ENCODE measurements around the gene AMMECR1L. TPM values are rescaled to one million over a fixed set of nuclear protein-coding genes. Genes with fewer than 3 reads are reported as not detected.

Gene AMMECR1L
- polyA plus RNA-seq, 1 donor from 2014 or later: 19.5 TPM

DNA sequence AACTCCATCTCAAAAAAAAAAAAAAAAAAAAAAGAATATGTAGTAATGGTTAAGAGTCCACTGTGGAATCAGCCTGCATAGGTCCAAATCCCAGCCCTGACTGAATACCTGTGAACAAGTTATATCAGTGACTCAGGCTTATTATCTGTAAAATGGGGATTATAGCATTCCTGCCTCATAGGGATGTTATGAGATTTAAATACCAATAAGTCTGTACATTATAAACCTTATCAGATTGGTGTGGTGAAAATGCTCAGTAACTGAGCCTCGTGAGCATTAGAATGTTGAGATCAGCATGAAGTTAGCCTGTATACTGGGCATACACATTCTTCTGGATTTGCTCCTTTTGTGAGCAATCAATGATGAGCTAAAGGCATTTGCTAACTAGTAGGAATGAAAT, 3.0 kb upstream of the AMMECR1L start:
- Histone ChIP-seq H3K9ac (ENCODE audit: low read length) (no peak overlapping the region), H3K27ac (ENCODE audit: low read length) (no peak overlapping the region), H3F3A (ENCODE audit: insufficient read depth, low read length, poor library complexity, severe bottlenecking) (peaks cover 2% of the 10 kb centered on the region), H3K27me3 (ENCODE audit: insufficient read depth, low read depth, low read length) (no peaks in the 10 kb centered on the region), H3K4me2 (ENCODE audit: low read length) (no peak overlapping the region), H3K79me2 (replicated peaks; ENCODE audit: insufficient read depth, low read length) (peaks cover 26% of the 10 kb centered on the region), H4K20me1 (ENCODE audit: insufficient read depth) (no peaks in the 10 kb centered on the region), H3K9me2 (ENCODE audit: insufficient read depth, low read length) (no peaks in the 10 kb centered on the region), H2AFZ (ENCODE audit: low read depth, low read length) (no peak overlapping the region), H3K4me3 (ENCODE audit: low read length) (no peak overlapping the region), H3K36me3 (ENCODE audit: insufficient read depth, low read length) (no peaks in the 10 kb centered on the region), H3K9me3 (ENCODE audit: low read length) (no peaks in the 10 kb centered on the region)
- TF ChIP-seq EP300 (conservative IDR thresholded peaks at IDR 0.05; ENCODE audit: poor library complexity, severe bottlenecking): no peak
- no peak for TF ChIP-seq TAF1 (IDR thresholded peaks at IDR 0.05; ENCODE audit: low read depth)
- TF ChIP-seq EZH2 (IDR thresholded peaks at IDR 0.05; ENCODE audit: borderline replicate concordance, insufficient read depth, low read length, poor library complexity, severe bottlenecking): no peak
- TF ChIP-seq, protein P1, sequence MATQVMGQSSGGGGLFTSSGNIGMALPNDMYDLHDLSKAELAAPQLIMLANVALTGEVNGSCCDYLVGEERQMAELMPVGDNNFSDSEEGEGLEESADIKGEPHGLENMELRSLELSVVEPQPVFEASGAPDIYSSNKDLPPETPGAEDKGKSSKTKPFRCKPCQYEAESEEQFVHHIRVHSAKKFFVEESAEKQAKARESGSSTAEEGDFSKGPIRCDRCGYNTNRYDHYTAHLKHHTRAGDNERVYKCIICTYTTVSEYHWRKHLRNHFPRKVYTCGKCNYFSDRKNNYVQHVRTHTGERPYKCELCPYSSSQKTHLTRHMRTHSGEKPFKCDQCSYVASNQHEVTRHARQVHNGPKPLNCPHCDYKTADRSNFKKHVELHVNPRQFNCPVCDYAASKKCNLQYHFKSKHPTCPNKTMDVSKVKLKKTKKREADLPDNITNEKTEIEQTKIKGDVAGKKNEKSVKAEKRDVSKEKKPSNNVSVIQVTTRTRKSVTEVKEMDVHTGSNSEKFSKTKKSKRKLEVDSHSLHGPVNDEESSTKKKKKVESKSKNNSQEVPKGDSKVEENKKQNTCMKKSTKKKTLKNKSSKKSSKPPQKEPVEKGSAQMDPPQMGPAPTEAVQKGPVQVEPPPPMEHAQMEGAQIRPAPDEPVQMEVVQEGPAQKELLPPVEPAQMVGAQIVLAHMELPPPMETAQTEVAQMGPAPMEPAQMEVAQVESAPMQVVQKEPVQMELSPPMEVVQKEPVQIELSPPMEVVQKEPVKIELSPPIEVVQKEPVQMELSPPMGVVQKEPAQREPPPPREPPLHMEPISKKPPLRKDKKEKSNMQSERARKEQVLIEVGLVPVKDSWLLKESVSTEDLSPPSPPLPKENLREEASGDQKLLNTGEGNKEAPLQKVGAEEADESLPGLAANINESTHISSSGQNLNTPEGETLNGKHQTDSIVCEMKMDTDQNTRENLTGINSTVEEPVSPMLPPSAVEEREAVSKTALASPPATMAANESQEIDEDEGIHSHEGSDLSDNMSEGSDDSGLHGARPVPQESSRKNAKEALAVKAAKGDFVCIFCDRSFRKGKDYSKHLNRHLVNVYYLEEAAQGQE (IDR thresholded peaks at IDR 0.05; ENCODE audit: borderline replicate concordance): no peak
- TF ChIP-seq, protein P2, sequence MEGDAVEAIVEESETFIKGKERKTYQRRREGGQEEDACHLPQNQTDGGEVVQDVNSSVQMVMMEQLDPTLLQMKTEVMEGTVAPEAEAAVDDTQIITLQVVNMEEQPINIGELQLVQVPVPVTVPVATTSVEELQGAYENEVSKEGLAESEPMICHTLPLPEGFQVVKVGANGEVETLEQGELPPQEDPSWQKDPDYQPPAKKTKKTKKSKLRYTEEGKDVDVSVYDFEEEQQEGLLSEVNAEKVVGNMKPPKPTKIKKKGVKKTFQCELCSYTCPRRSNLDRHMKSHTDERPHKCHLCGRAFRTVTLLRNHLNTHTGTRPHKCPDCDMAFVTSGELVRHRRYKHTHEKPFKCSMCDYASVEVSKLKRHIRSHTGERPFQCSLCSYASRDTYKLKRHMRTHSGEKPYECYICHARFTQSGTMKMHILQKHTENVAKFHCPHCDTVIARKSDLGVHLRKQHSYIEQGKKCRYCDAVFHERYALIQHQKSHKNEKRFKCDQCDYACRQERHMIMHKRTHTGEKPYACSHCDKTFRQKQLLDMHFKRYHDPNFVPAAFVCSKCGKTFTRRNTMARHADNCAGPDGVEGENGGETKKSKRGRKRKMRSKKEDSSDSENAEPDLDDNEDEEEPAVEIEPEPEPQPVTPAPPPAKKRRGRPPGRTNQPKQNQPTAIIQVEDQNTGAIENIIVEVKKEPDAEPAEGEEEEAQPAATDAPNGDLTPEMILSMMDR (IDR thresholded peaks at IDR 0.05; ENCODE audit: poor library complexity, severe bottlenecking): no peak
- TF ChIP-seq POLR2AphosphoS5 (IDR thresholded peaks at IDR 0.05): no peak

DNA sequence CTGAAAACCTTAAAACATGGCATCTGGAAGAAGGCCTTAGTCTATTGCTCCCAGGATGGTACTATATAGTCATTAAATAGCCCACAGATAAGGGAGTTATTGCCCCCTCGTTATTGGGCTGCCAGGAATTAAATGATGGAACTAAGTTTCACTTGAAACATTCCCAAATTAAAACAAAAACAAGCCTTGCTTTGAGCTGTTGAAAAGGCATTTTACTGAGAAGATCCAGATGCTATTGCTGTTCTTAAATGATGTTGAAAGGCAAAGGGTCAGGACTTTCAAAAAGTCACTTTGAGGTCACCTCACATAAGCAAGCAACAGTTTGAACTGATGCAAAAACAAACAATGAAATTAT, 2.0 kb upstream of the AMMECR1L start:
- Histone ChIP-seq H3K9me2 (ENCODE audit: insufficient read depth, low read length) (no peaks in the 10 kb centered on the region), H3K4me2 (ENCODE audit: low read length) (peak overlapping the region; percentile 95), H3K27me3 (ENCODE audit: insufficient read depth, low read depth, low read length) (no peaks in the 10 kb centered on the region), H2AFZ (ENCODE audit: low read depth, low read length) (no peak overlapping the region), H3K27ac (ENCODE audit: low read length) (no peak overlapping the region), H3K9me3 (ENCODE audit: low read length) (no peaks in the 10 kb centered on the region), H3K4me3 (ENCODE audit: low read length) (peak overlapping the region; percentile 64), H3K79me2 (replicated peaks; ENCODE audit: insufficient read depth, low read length) (peaks cover 32% of the 10 kb centered on the region), H4K20me1 (ENCODE audit: insufficient read depth) (no peaks in the 10 kb centered on the region), H3K9ac (ENCODE audit: low read length) (no peak overlapping the region), H3F3A (ENCODE audit: insufficient read depth, low read length, poor library complexity, severe bottlenecking) (peaks cover 2% of the 10 kb centered on the region), H3K36me3 (ENCODE audit: insufficient read depth, low read length) (no peaks in the 10 kb centered on the region)
- TF ChIP-seq TAF1 (IDR thresholded peaks at IDR 0.05; ENCODE audit: low read depth) (no peak), SMC3 (conservative IDR thresholded peaks at IDR 0.05; ENCODE audit: poor library complexity) (no peak)
- TF ChIP-seq, protein P1 (IDR thresholded peaks at IDR 0.05; ENCODE audit: borderline replicate concordance): no peak
